ENCODE measurements around the gene PA2G4. TPM values are rescaled to one million over a fixed set of nuclear protein-coding genes. Genes with fewer than 3 reads are reported as not detected.

The PA2G4 gene
- polyA plus RNA-seq, 2 of the 4 experiments (the other 2 are of a cell fraction) = 415 to 717 TPM

Other genes starting within 250 kb of the PA2G4 start
- 39.2 and 49.5 TPM in 2 replicates for gene PYM1, start 176.7 kb upstream of the PA2G4 start, polyA plus RNA-seq (2011; rRNA removed)
- gene PYM1, start 176.7 kb upstream of the PA2G4 start, polyA plus RNA-seq (2017; fragmentation: RNase III; extraction: RNeasy Plus Mini Kit Qiagen cat#74134 plus additional on column Dnase treatment) = 27.0 to 30.6 TPM (median 30.4 TPM) in 3 replicates
- 24.7 and 26.1 TPM in 2 replicates for gene DGKA, start 173.4 kb upstream of the PA2G4 start, polyA plus RNA-seq (2011; rRNA removed)
- gene DGKA, start 173.4 kb upstream of the PA2G4 start, polyA plus RNA-seq (2017; fragmentation: RNase III; extraction: RNeasy Plus Mini Kit Qiagen cat#74134 plus additional on column Dnase treatment) = 21.0 to 23.7 TPM (median 22.6 TPM) in 3 replicates
- gene PMEL, start 138.5 kb upstream of the PA2G4 start, polyA plus RNA-seq (2011; rRNA removed) = 2.2 and 2.3 TPM in 2 replicates
- 0.71 to 1.4 TPM (median 1.0 TPM) in 3 replicates for gene PMEL, start 138.5 kb upstream of the PA2G4 start, polyA plus RNA-seq (2017; fragmentation: RNase III; extraction: RNeasy Plus Mini Kit Qiagen cat#74134 plus additional on column Dnase treatment)
- 51.0 and 86.3 TPM in 2 replicates for gene CDK2, start 137.7 kb upstream of the PA2G4 start, polyA plus RNA-seq (2011; rRNA removed)
- 41.5 to 53.8 TPM (median 48.3 TPM) in 3 replicates for gene CDK2, start 137.7 kb upstream of the PA2G4 start, polyA plus RNA-seq (2017; fragmentation: RNase III; extraction: RNeasy Plus Mini Kit Qiagen cat#74134 plus additional on column Dnase treatment)
- gene RAB5B, start 130.5 kb upstream of the PA2G4 start, polyA plus RNA-seq (2011; rRNA removed) = 90.4 and 93.7 TPM in 2 replicates
- 27.7 to 37.2 TPM (median 36.3 TPM) in 3 replicates for gene RAB5B, start 130.5 kb upstream of the PA2G4 start, polyA plus RNA-seq (2017; fragmentation: RNase III; extraction: RNeasy Plus Mini Kit Qiagen cat#74134 plus additional on column Dnase treatment)
- gene SUOX, start 107.3 kb upstream of the PA2G4 start, polyA plus RNA-seq (2011; rRNA removed) = 15.6 and 22.2 TPM in 2 replicates
- gene SUOX, start 107.3 kb upstream of the PA2G4 start, polyA plus RNA-seq (2017; fragmentation: RNase III; extraction: RNeasy Plus Mini Kit Qiagen cat#74134 plus additional on column Dnase treatment) = 10.8 to 13.6 TPM (median 13.5 TPM) in 3 replicates
- 2.0 and 2.9 TPM in 2 replicates for gene IKZF4, start 83.5 kb upstream of the PA2G4 start, polyA plus RNA-seq (2011; rRNA removed)
- 1.5 to 2.4 TPM (median 2.0 TPM) in 3 replicates for gene IKZF4, start 83.5 kb upstream of the PA2G4 start, polyA plus RNA-seq (2017; fragmentation: RNase III; extraction: RNeasy Plus Mini Kit Qiagen cat#74134 plus additional on column Dnase treatment)
- 513 and 524 TPM in 2 replicates for gene RPS26, start 62.6 kb upstream of the PA2G4 start, polyA plus RNA-seq (2011; rRNA removed)
- gene RPS26, start 62.6 kb upstream of the PA2G4 start, polyA plus RNA-seq (2017; fragmentation: RNase III; extraction: RNeasy Plus Mini Kit Qiagen cat#74134 plus additional on column Dnase treatment) = 677 to 831 TPM (median 779 TPM) in 3 replicates
- 17.0 and 24.9 TPM in 2 replicates for gene ERBB3, start 24.4 kb upstream of the PA2G4 start, polyA plus RNA-seq (2011; rRNA removed)
- gene ERBB3, start 24.4 kb upstream of the PA2G4 start, polyA plus RNA-seq (2017; fragmentation: RNase III; extraction: RNeasy Plus Mini Kit Qiagen cat#74134 plus additional on column Dnase treatment) = 1.8 to 2.2 TPM (median 1.8 TPM) in 3 replicates
- 9,351 and 11,089 TPM in 2 replicates for gene RPL41, start 12.1 kb downstream of the PA2G4 start, polyA plus RNA-seq (2011; rRNA removed)
- gene RPL41, start 12.1 kb downstream of the PA2G4 start, polyA plus RNA-seq (2017; fragmentation: RNase III; extraction: RNeasy Plus Mini Kit Qiagen cat#74134 plus additional on column Dnase treatment) = 8,804 to 9,815 TPM (median 8,860 TPM) in 3 replicates
- 2.1 and 2.7 TPM in 2 replicates for gene ZC3H10, start 13.7 kb downstream of the PA2G4 start, polyA plus RNA-seq (2011; rRNA removed)
- 2.3 to 3.2 TPM (median 2.7 TPM) in 3 replicates for gene ZC3H10, start 13.7 kb downstream of the PA2G4 start, polyA plus RNA-seq (2017; fragmentation: RNase III; extraction: RNeasy Plus Mini Kit Qiagen cat#74134 plus additional on column Dnase treatment)
- gene ESYT1, start 23.7 kb downstream of the PA2G4 start, polyA plus RNA-seq (2011; rRNA removed) = 72.4 and 91.6 TPM in 2 replicates
- 51.4 to 54.2 TPM (median 51.6 TPM) in 3 replicates for gene ESYT1, start 23.7 kb downstream of the PA2G4 start, polyA plus RNA-seq (2017; fragmentation: RNase III; extraction: RNeasy Plus Mini Kit Qiagen cat#74134 plus additional on column Dnase treatment)
- 48.2 and 67.0 TPM in 2 replicates for gene MYL6B, start 48.0 kb downstream of the PA2G4 start, polyA plus RNA-seq (2011; rRNA removed)
- 68.6 to 92.7 TPM (median 83.9 TPM) in 3 replicates for gene MYL6B, start 48.0 kb downstream of the PA2G4 start, polyA plus RNA-seq (2017; fragmentation: RNase III; extraction: RNeasy Plus Mini Kit Qiagen cat#74134 plus additional on column Dnase treatment)
- 2,280 and 2,307 TPM in 2 replicates for gene MYL6, start 53.8 kb downstream of the PA2G4 start, polyA plus RNA-seq (2011; rRNA removed)
- 3,268 to 3,485 TPM (median 3,270 TPM) in 3 replicates for gene MYL6, start 53.8 kb downstream of the PA2G4 start, polyA plus RNA-seq (2017; fragmentation: RNase III; extraction: RNeasy Plus Mini Kit Qiagen cat#74134 plus additional on column Dnase treatment)
- gene SMARCC2, start 84.9 kb downstream of the PA2G4 start, polyA plus RNA-seq (2011; rRNA removed) = 83.9 and 109 TPM in 2 replicates
- 48.9 to 57.1 TPM (median 51.9 TPM) in 3 replicates for gene SMARCC2, start 84.9 kb downstream of the PA2G4 start, polyA plus RNA-seq (2017; fragmentation: RNase III; extraction: RNeasy Plus Mini Kit Qiagen cat#74134 plus additional on column Dnase treatment)
- 47.8 and 65.1 TPM in 2 replicates for gene RNF41, start 117.4 kb downstream of the PA2G4 start, polyA plus RNA-seq (2011; rRNA removed)
- gene RNF41, start 117.4 kb downstream of the PA2G4 start, polyA plus RNA-seq (2017; fragmentation: RNase III; extraction: RNeasy Plus Mini Kit Qiagen cat#74134 plus additional on column Dnase treatment) = 20.2 to 21.7 TPM (median 20.7 TPM) in 3 replicates
- 86.1 and 86.7 TPM in 2 replicates for gene NABP2, start 119.8 kb downstream of the PA2G4 start, polyA plus RNA-seq (2011; rRNA removed)
- gene NABP2, start 119.8 kb downstream of the PA2G4 start, polyA plus RNA-seq (2017; fragmentation: RNase III; extraction: RNeasy Plus Mini Kit Qiagen cat#74134 plus additional on column Dnase treatment) = 64.1 to 69.6 TPM (median 65.2 TPM) in 3 replicates
- gene SLC39A5, start 125.5 kb downstream of the PA2G4 start, polyA plus RNA-seq (2011; rRNA removed) = 0.42 TPM in 1 of 2 replicates, not detected in the other
- gene SLC39A5, start 125.5 kb downstream of the PA2G4 start, polyA plus RNA-seq (2017; fragmentation: RNase III; extraction: RNeasy Plus Mini Kit Qiagen cat#74134 plus additional on column Dnase treatment) = 0.09 to 0.23 TPM in 2 of 3 replicates, not detected in the other
- gene ANKRD52, start 153.8 kb downstream of the PA2G4 start, polyA plus RNA-seq (2011; rRNA removed) = 26.1 and 35.1 TPM in 2 replicates
- 47.4 to 48.7 TPM (median 48.0 TPM) in 3 replicates for gene ANKRD52, start 153.8 kb downstream of the PA2G4 start, polyA plus RNA-seq (2017; fragmentation: RNase III; extraction: RNeasy Plus Mini Kit Qiagen cat#74134 plus additional on column Dnase treatment)
- gene COQ10A, start 162.4 kb downstream of the PA2G4 start, polyA plus RNA-seq (2011; rRNA removed) = 40.9 and 41.2 TPM in 2 replicates
- gene COQ10A, start 162.4 kb downstream of the PA2G4 start, polyA plus RNA-seq (2017; fragmentation: RNase III; extraction: RNeasy Plus Mini Kit Qiagen cat#74134 plus additional on column Dnase treatment) = 20.7 to 23.5 TPM (median 23.2 TPM) in 3 replicates
- 223 and 263 TPM in 2 replicates for gene CS, start 195.8 kb downstream of the PA2G4 start, polyA plus RNA-seq (2011; rRNA removed)
- gene CS, start 195.8 kb downstream of the PA2G4 start, polyA plus RNA-seq (2017; fragmentation: RNase III; extraction: RNeasy Plus Mini Kit Qiagen cat#74134 plus additional on column Dnase treatment) = 143 to 151 TPM (median 146 TPM) in 3 replicates
- gene CNPY2, start 211.4 kb downstream of the PA2G4 start, polyA plus RNA-seq (2011; rRNA removed) = 218 and 257 TPM in 2 replicates
- 150 to 158 TPM (median 155 TPM) in 3 replicates for gene CNPY2, start 211.4 kb downstream of the PA2G4 start, polyA plus RNA-seq (2017; fragmentation: RNase III; extraction: RNeasy Plus Mini Kit Qiagen cat#74134 plus additional on column Dnase treatment)
- 66.8 and 89.4 TPM in 2 replicates for gene PAN2, start 229.4 kb downstream of the PA2G4 start, polyA plus RNA-seq (2011; rRNA removed)
- 24.0 to 30.0 TPM (median 29.6 TPM) in 3 replicates for gene PAN2, start 229.4 kb downstream of the PA2G4 start, polyA plus RNA-seq (2017; fragmentation: RNase III; extraction: RNeasy Plus Mini Kit Qiagen cat#74134 plus additional on column Dnase treatment)
- gene IL23A, start 234.3 kb downstream of the PA2G4 start, polyA plus RNA-seq (2011; rRNA removed) = 0.21 and 0.34 TPM in 2 replicates
- 0.31 to 0.34 TPM (median 0.33 TPM) in 3 replicates for gene IL23A, start 234.3 kb downstream of the PA2G4 start, polyA plus RNA-seq (2017; fragmentation: RNase III; extraction: RNeasy Plus Mini Kit Qiagen cat#74134 plus additional on column Dnase treatment)